Left hindlimb (tissue), 1 donor: ENCODE results near the gene KLK10.

Experiments used
- DNase-seq: peaks from one replicate; pipeline ENCODE4 v3.0.0-alpha.2; 2018

Gene KLK10

DNA sequence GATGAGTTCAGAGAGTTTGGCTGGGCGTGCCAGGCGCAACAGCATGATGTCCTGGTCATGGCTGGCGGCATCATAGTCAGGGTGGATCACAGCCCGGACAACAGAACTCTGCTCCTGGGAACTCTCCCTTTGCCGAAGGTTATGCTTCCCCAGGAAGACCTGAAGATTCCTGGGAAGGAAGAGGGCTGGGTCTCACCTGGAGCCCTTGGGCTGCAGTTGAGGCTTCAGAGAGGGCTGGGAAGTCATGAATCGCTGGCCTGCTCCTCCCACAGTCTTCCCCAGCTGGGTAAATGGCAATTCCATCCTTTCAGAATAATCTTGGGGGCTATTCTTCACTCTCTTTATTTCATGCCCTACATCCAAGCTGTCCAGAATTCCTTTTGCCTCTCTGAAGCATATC is 56.1 kb downstream of the KLK10 start:
- no peak for DNase-seq
